Erythroblast (primary cell): ENCODE measurements around the gene C11orf98.

ENCODE experiments used
- GATA1 ChIP-seq: IDR thresholded peaks from 2 replicates; pipeline ENCODE4 v1.6.1; 2011; ENCODE audit warnings: low read depth, mild to moderate bottlenecking, control low read depth, low read length, moderate library complexity
- POLR2A ChIP-seq: IDR thresholded peaks from 2 replicates; pipeline ENCODE4 v1.6.1; 2011; ENCODE audit warnings: mild to moderate bottlenecking, low read length

DNA sequence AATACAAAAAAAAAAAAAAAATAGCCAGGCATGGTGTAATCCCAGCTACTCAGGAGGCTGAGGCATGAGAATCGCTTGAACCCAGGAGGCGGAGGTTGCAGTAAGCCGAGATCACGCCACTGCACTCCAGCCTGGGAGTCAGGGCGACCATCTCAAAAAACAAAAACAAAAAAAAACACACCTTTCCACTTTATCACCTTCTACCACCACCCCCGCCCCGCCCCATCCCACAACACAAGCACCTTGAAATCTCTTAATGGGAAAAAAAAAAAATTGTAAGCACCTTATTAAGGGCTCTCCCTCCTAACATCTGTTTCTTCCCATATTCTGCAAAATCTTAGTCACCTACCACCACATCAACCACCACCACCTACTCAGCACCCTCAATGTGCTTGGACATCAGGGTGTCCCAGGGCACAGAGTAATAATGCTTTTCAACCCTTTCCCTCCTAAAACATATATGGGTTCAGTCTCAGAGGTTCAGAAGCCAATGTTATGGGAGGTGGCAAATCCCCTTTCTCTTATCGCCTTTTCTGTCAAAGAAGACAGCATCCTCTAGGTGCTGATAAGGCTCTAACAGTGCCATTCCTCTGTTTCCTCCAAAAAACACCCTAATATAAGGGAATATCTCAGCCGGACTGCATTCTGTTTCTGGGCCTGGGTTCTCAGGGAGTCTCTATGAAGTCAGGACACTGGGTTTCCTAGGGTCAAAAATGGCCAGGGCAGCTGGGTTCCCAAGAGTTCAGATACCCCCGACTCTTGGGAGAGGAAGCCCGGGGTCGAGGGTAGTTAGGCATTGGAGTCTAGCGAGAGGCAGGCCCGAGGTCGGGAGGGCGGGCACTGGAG, 12.6 kb downstream of the C11orf98 start:
- TF ChIP-seq POLR2A (no peak), GATA1 (no peak)
